AG09319 (cell line): ENCODE data around the gene HIF3A.

Experiments used
- DNase-seq: peaks from one replicate; pipeline ENCODE4 v3.0.0-alpha.2; 2010; ENCODE audit warnings: low read depth; ENCODE audit errors: extremely low read depth
- TF ChIP-seq, protein P1 (sequence below): IDR thresholded peaks from 2 replicates; pipeline ENCODE4 v1.5.1; 2011; ENCODE audit warnings: low read depth, mild to moderate bottlenecking, inconsistent platforms, low read length, moderate library complexity

The HIF3A gene

GRCh38 chr19:46386996-46387712 lies 90.3 kb downstream of the HIF3A start:
- TF ChIP-seq, protein P1, sequence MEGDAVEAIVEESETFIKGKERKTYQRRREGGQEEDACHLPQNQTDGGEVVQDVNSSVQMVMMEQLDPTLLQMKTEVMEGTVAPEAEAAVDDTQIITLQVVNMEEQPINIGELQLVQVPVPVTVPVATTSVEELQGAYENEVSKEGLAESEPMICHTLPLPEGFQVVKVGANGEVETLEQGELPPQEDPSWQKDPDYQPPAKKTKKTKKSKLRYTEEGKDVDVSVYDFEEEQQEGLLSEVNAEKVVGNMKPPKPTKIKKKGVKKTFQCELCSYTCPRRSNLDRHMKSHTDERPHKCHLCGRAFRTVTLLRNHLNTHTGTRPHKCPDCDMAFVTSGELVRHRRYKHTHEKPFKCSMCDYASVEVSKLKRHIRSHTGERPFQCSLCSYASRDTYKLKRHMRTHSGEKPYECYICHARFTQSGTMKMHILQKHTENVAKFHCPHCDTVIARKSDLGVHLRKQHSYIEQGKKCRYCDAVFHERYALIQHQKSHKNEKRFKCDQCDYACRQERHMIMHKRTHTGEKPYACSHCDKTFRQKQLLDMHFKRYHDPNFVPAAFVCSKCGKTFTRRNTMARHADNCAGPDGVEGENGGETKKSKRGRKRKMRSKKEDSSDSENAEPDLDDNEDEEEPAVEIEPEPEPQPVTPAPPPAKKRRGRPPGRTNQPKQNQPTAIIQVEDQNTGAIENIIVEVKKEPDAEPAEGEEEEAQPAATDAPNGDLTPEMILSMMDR: no peak
- DNase-seq: no peak

- no peak for DNase-seq
- TF ChIP-seq, protein P1: no peak
These were observed 90.9 kb downstream of the HIF3A start for GRCh38 chr19:46387713-46388130.

- TF ChIP-seq, protein P1: no peak
- no peak for DNase-seq
These were observed 91.7 kb downstream of the HIF3A start for GRCh38 chr19:46388311-46389095.

- TF ChIP-seq, protein P1: no peak
- DNase-seq: no peak
These were observed 93.4 kb downstream of the HIF3A start for GRCh38 chr19:46390121-46390858.

DNA sequence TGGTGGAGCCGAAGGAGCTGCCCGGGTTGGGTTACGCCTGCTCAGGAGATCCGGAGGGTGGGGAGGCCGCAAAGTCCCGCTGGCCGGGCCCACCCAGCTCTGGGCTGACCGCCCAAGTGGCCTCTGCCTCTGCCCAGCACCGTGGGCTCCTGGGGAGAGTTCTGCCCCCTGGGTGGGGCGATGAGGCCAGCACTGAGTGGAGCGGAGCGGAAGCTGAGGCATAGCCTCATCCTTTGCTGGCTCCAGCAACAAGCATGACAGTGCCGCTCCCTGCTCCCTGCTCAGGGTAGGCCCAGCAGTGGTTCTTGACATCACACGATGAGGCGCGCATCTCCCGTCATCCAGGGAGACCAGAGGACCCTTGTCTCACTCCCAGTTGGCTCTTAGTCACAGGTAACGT lies 94.0 kb downstream of the HIF3A start:
- DNase-seq: no peak
- TF ChIP-seq, protein P1: no peak

DNA sequence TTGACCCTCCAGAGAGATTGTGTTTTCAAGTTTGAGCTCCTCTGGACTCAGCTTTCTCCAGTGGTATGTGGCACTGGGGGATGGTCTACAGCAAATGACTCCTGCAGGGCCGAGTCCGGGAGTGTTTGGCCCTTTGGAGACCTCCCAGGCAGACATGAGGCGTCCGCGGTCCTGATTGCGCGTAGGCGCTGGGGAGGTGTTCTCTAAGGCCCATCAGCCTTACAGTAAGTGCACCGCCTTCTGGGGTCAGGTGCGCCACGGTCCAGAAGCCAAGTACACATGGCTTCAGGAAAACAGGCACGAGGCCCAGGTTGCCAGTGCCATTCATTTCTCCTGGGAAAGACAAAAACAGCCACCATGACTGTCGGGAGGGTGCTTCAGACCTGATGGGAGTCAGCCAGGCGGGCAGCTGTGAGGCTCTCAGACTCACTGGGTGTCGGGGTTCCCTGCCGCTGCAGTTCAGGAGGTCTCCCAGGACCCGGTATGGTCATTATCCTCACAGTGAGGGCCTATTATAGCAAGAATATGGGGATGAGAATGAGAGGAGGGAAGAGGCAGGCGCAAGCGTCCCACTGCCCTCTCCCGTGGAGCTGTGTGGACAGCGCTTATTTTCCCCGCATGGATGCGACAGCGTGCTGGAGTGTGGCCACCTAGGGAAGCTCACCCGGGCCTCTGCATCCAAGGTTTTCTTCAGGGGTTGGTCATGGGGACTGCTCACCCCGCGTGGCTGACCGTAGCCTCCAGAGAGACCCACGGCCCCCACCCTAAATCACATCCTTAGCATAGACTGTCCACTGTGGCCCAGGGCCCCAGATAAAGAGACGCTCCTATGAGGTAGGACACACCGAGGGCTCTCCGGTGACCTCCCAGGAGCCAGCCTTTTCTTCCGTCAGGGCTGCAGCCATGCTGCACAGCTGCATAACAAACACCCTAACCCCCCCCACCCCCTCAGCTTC lies 94.7 kb downstream of the HIF3A start:
- TF ChIP-seq, protein P1: no peak
- DNase-seq: no peak
